ENCODE results near the gene SEMG1.

SEMG1 gene

GRCh38 chr20:45211569-45212474 is 5.0 kb downstream of the SEMG1 start:
- no peaks in the 10 kb centered on the region for H3K4me1 ChIP-seq (ENCODE audit: low read depth, poor library complexity, severe bottlenecking)
- H3K9ac ChIP-seq, result no peak overlapping the region
- no peaks in the 10 kb centered on the region for H3K79me2 ChIP-seq (ENCODE audit: insufficient read depth, low read depth)
- no peaks in the 10 kb centered on the region for H3K36me3 ChIP-seq (ENCODE audit: insufficient read depth)
- H3K4me2 ChIP-seq, result no peak overlapping the region
- H3K27me3 ChIP-seq (ENCODE audit: insufficient read depth, low read depth), result no peaks in the 10 kb centered on the region
- H2AFZ ChIP-seq (ENCODE audit: low read depth), result no peak overlapping the region
- TF ChIP-seq CTCF (conservative IDR thresholded peaks at IDR 0.05; ENCODE audit: low read depth, low read length), result no peak
- H3K4me3 ChIP-seq (IDR thresholded peaks at IDR 0.05; ENCODE audit: insufficient read depth, low read depth, low read length), result no peak overlapping the region
- no peak overlapping the region; the same call in 1 of the 2 replicates for H3K27ac ChIP-seq
- no peaks in the 10 kb centered on the region for H4K20me1 ChIP-seq (ENCODE audit: insufficient read depth)

- H3K36me3 ChIP-seq (ENCODE audit: insufficient read depth), result no peaks in the 10 kb centered on the region
- no peak overlapping the region for H2AFZ ChIP-seq (ENCODE audit: low read depth)
- no peak overlapping the region for H3K27ac ChIP-seq
- no peak overlapping the region for H3K9ac ChIP-seq
- H3K27me3 ChIP-seq (ENCODE audit: insufficient read depth, low read depth), result no peaks in the 10 kb centered on the region
- H3K4me3 ChIP-seq (IDR thresholded peaks at IDR 0.05; ENCODE audit: insufficient read depth, low read depth, low read length), result no peak overlapping the region
- no peak for TF ChIP-seq CTCF (conservative IDR thresholded peaks at IDR 0.05; ENCODE audit: low read depth, low read length)
- no peaks in the 10 kb centered on the region for H3K4me1 ChIP-seq (ENCODE audit: low read depth, poor library complexity, severe bottlenecking)
- no peak overlapping the region for H3K4me2 ChIP-seq
- no peaks in the 10 kb centered on the region for H4K20me1 ChIP-seq (ENCODE audit: insufficient read depth)
- H3K79me2 ChIP-seq (ENCODE audit: insufficient read depth, low read depth), result no peaks in the 10 kb centered on the region
These were observed 6.0 kb downstream of the SEMG1 start for GRCh38 chr20:45212836-45213235.

- no peaks in the 10 kb centered on the region for H4K20me1 ChIP-seq (ENCODE audit: insufficient read depth)
- no peak overlapping the region for H3K27ac ChIP-seq
- H3K4me2 ChIP-seq, result no peak overlapping the region
- H3K9ac ChIP-seq, result no peak overlapping the region
- no peaks in the 10 kb centered on the region for H3K79me2 ChIP-seq (ENCODE audit: insufficient read depth, low read depth)
- H3K27me3 ChIP-seq (ENCODE audit: insufficient read depth, low read depth), result no peaks in the 10 kb centered on the region
- no peak overlapping the region for H3K4me3 ChIP-seq (IDR thresholded peaks at IDR 0.05; ENCODE audit: insufficient read depth, low read depth, low read length)
- no peaks in the 10 kb centered on the region for H3K36me3 ChIP-seq (ENCODE audit: insufficient read depth)
- TF ChIP-seq CTCF (conservative IDR thresholded peaks at IDR 0.05; ENCODE audit: low read depth, low read length), result no peak
- H3K4me1 ChIP-seq (ENCODE audit: low read depth, poor library complexity, severe bottlenecking), result no peaks in the 10 kb centered on the region
- H2AFZ ChIP-seq (ENCODE audit: low read depth), result no peak overlapping the region
These were observed 11.3 kb downstream of the SEMG1 start for GRCh38 chr20:45218124-45218523.

GRCh38 chr20:45218636-45219035 is 11.8 kb downstream of the SEMG1 start:
- H3K4me2 ChIP-seq, result no peak overlapping the region
- no peaks in the 10 kb centered on the region for H3K27me3 ChIP-seq (ENCODE audit: insufficient read depth, low read depth)
- H3K27ac ChIP-seq, result no peak overlapping the region
- H3K4me1 ChIP-seq (ENCODE audit: low read depth, poor library complexity, severe bottlenecking), result no peaks in the 10 kb centered on the region
- H3K4me3 ChIP-seq (IDR thresholded peaks at IDR 0.05; ENCODE audit: insufficient read depth, low read depth, low read length), result no peak overlapping the region
- no peak overlapping the region for H3K9ac ChIP-seq
- no peak for TF ChIP-seq CTCF (conservative IDR thresholded peaks at IDR 0.05; ENCODE audit: low read depth, low read length)
- H2AFZ ChIP-seq (ENCODE audit: low read depth), result no peak overlapping the region
- H3K79me2 ChIP-seq (ENCODE audit: insufficient read depth, low read depth), result no peaks in the 10 kb centered on the region
- H4K20me1 ChIP-seq (ENCODE audit: insufficient read depth), result no peaks in the 10 kb centered on the region
- no peaks in the 10 kb centered on the region for H3K36me3 ChIP-seq (ENCODE audit: insufficient read depth)

Measured in KMS-11 (cell line).